Omental fat pad (tissue), 4 donors: ENCODE results near the gene PAPPA2. TPM values are rescaled to one million over a fixed set of nuclear protein-coding genes. Genes with fewer than 3 reads are reported as not detected.
A peak's percentile ranks its signal among the peaks of the same experiment; 100 is the strongest.

ENCODE experiments used
- ATAC-seq: fragments of 150-250 bp; one replicate; pipeline ENCODE4 v1.9.1; 2016; ENCODE audit warnings: mild to moderate bottlenecking, moderate library complexity; ENCODE audit not compliant: low FRiP score
- DNase-seq: peaks from one replicate; pipeline ENCODE4 v3.0.0-alpha.2; 2019; ENCODE audit warnings: low spot score
- CTCF ChIP-seq, 3 donors: fragments of 450-650 bp; IDR thresholded peaks; one replicate each; pipeline ENCODE4 v1.5.1; 2016 to 2017; ENCODE audit warnings: antibody characterized with exemption in 3 of 3, mild to moderate bottlenecking in 3 of 3, moderate library complexity in 2 of 3
- total RNA-seq, 4 donors: library from RNA; depleted of rRNA; stranded (reverse); fragments of >200 nt; gene quantifications; one replicate each; pipeline ENCODE4 v1.1.0, GENCODE V29; 2016

The PAPPA2 gene
- total RNA-seq, 4 donors from 2014 or later, result 0.63 to 5.6 (median 1.6) TPM

GRCh38 chr1:176656257-176656995, 193.5 kb downstream of the PAPPA2 start:
- no peak for TF ChIP-seq CTCF (IDR thresholded peaks at IDR 0.05)
- DNase-seq (no peak), ATAC-seq (peak; percentile 96)

- no peak for ATAC-seq
- DNase-seq, result no peak
- TF ChIP-seq CTCF (IDR thresholded peaks at IDR 0.05), result no peak
Measured at GRCh38 chr1:176669782-176670181, 206.8 kb downstream of the PAPPA2 start.

GRCh38 chr1:176670853-176671252, 207.9 kb downstream of the PAPPA2 start:
- DNase-seq (no peak), ATAC-seq (no peak)
- no peak for TF ChIP-seq CTCF (IDR thresholded peaks at IDR 0.05)

GRCh38 chr1:176682830-176683535, 220.0 kb downstream of the PAPPA2 start:
- no peak for TF ChIP-seq CTCF (IDR thresholded peaks at IDR 0.05)
- no peak for ATAC-seq
- DNase-seq, result no peak

GRCh38 chr1:176691251-176692228, 228.6 kb downstream of the PAPPA2 start:
- ATAC-seq (no peak), DNase-seq (no peak)
- TF ChIP-seq CTCF (IDR thresholded peaks at IDR 0.05), result no peak

GRCh38 chr1:176692431-176692830, 229.5 kb downstream of the PAPPA2 start:
- TF ChIP-seq CTCF (IDR thresholded peaks at IDR 0.05), result no peak
- DNase-seq (no peak), ATAC-seq (no peak)
